Heart left ventricle (tissue), 16 donors: ENCODE measurements around the gene DENND4B. TPM values are rescaled to one million over a fixed set of nuclear protein-coding genes. Genes with fewer than 3 reads are reported as not detected.

ENCODE experiments used
- ATAC-seq, 4 donors: fragments of 200-7000 bp; cut with Tn5 transposase; one replicate each; pipeline ENCODE4 v1.9.1; 2020 to 2022; ENCODE audit warnings: moderate library complexity in 4 of 4, mild to moderate bottlenecking in 3 of 4, moderate number of reproducible peaks in 1 of 4
- DNase-seq, 5 donors: peaks; one replicate each; pipeline ENCODE4 v3.0.0-alpha.2; 2020
- H3K27ac ChIP-seq, 12 donors: fragments of 200-600 bp; sonication (generic) in 4 of 12; one replicate each; pipeline versions ENCODE4 v1.5.0 to v1.8.0; 2016 to 2022; ENCODE audit warnings: mild to moderate bottlenecking in 2 of 12
- H3K27me3 ChIP-seq, 9 donors: fragments of 200-600 bp; sonication (generic) in 2 of 9; one replicate each; pipeline versions ENCODE4 v1.5.1 to v1.8.0; 2016 to 2022; ENCODE audit warnings: mild to moderate bottlenecking in 3 of 9
- H3K36me3 ChIP-seq, 9 donors: fragments of 200-600 bp; sonication (generic) in 2 of 9; one replicate each; pipeline versions ENCODE4 v1.5.0 to v1.8.0; 2018 to 2022; ENCODE audit warnings: mild to moderate bottlenecking in 2 of 9
- H3K4me1 ChIP-seq, 12 donors: fragments of 200-600 bp; sonication (generic) in 4 of 12; one replicate each; pipeline versions ENCODE4 v1.5.0 to v1.8.0; 2016 to 2022; ENCODE audit warnings: mild to moderate bottlenecking in 3 of 12
- H3K4me3 ChIP-seq, 12 donors: fragments of 200-600 bp; sonication (generic) in 4 of 12; one replicate each; pipeline versions ENCODE4 v1.5.0 to v1.8.0; 2017 to 2022; ENCODE audit warnings: mild to moderate bottlenecking in 9 of 12, moderate library complexity in 4 of 12
- H3K9me3 ChIP-seq, 12 donors: fragments of 200-600 bp; sonication (generic) in 4 of 12; one replicate each; pipeline versions ENCODE4 v1.5.0 to v1.8.0; 2016 to 2022; ENCODE audit warnings: mild to moderate bottlenecking in 1 of 12
- POLR2A ChIP-seq, 2 donors: fragments of 450-650 bp; IDR thresholded peaks; one replicate each; pipeline ENCODE4 v1.6.1; 2017; ENCODE audit warnings: antibody characterized with exemption in 2 of 2, mild to moderate bottlenecking in 2 of 2, moderate library complexity in 2 of 2
- WGBS, 4 donors: extraction: QIAGEN DNeasy Blood & Tissue Kit in 2 of 4; methylation state at CpG; one replicate each; pipeline versions ENCODE4 v1.1.5 to v1.1.7; 2013 to 2018; 5-methylcytosine and 5-hydroxymethylcytosine counted together
- intact Hi-C, 10 donors: fragments of 100-400 bp; cut with DNase I; formaldehyde crosslinking; loops; one replicate each; pipeline versions ENCODE4 v1.11.1 to v1.14.2; 2022
- long read RNA-seq, 3 donors: library from polyadenylated mRNA; unstranded; transcript quantifications; one replicate each; pipeline ENCODE4 v2.0.0, GENCODE V29; 2020 to 2021
- polyA plus RNA-seq, 2 donors: library from polyadenylated mRNA; stranded (reverse); fragments of 200-250 nt; gene quantifications; one replicate each; pipeline ENCODE4 v1.2.3, GENCODE V29; 2013
- total RNA-seq, 9 donors: library from RNA; depleted of rRNA in 2 of 9; stranded (reverse); fragments of >200 nt in 2 of 9; fragmentation: NEBNext Ultra II Directional in 3 of 9; extraction: Animal tissue kit (Norgen Biotek cat#: 25700) in 3 of 9; gene quantifications; one replicate each; pipeline versions ENCODE4 v1.1.0 to v1.2.4, GENCODE V29; 2016 to 2023
- TF ChIP-seq, protein P1 (sequence below), 12 donors: fragments of 200-600 bp; sonication (generic) in 4 of 12; IDR thresholded peaks; one replicate each; pipeline versions ENCODE4 v1.5.0 to v1.8.0; 2018 to 2022; ENCODE audit warnings: antibody characterized with exemption in 12 of 12, mild to moderate bottlenecking in 5 of 12
- donor health status: ischemic (EF 13 %, LVEDD 7.1; RV severe dilation, severe dysfunction).
- donor health status: healthy with polysubstance abuse.
- donor health status: DM: no; HTN: yes; CAD: no.
- donor health status: DM: no; HTN: no; CAD: no.
- donor health status: ischemic (EF 25% LVEDD 6.9; RV normal size, moderate dysfunction).
- donor health status: ischemic (EF 25% LVEDD 5.7; RV mildly dilated, moderate dysfunction).
- donor health status: healthy.
- donor health status: DM: yes; HTN: yes; CAD: no.
- donor health status: ischemic (EF 35%, LVEDD 5.7; RV mildly dilated, moderate dysfunction).
- donor health status: nonischemic (EF 11% LVEDD 7.7; RV severe dilation, severe dysfunction).
- donor health status: DM: yes; HTN: yes; CAD: no.
- donor health status: PGD.
- donor health status: ischemic (EF 29% LVEDD 5.4; RV normal size, mild dysfunction).
- donor health status: nonischemic (EF 23%, LVEDD 6.1; RV moderate dilation, normal function).

DENND4B gene, protein sequence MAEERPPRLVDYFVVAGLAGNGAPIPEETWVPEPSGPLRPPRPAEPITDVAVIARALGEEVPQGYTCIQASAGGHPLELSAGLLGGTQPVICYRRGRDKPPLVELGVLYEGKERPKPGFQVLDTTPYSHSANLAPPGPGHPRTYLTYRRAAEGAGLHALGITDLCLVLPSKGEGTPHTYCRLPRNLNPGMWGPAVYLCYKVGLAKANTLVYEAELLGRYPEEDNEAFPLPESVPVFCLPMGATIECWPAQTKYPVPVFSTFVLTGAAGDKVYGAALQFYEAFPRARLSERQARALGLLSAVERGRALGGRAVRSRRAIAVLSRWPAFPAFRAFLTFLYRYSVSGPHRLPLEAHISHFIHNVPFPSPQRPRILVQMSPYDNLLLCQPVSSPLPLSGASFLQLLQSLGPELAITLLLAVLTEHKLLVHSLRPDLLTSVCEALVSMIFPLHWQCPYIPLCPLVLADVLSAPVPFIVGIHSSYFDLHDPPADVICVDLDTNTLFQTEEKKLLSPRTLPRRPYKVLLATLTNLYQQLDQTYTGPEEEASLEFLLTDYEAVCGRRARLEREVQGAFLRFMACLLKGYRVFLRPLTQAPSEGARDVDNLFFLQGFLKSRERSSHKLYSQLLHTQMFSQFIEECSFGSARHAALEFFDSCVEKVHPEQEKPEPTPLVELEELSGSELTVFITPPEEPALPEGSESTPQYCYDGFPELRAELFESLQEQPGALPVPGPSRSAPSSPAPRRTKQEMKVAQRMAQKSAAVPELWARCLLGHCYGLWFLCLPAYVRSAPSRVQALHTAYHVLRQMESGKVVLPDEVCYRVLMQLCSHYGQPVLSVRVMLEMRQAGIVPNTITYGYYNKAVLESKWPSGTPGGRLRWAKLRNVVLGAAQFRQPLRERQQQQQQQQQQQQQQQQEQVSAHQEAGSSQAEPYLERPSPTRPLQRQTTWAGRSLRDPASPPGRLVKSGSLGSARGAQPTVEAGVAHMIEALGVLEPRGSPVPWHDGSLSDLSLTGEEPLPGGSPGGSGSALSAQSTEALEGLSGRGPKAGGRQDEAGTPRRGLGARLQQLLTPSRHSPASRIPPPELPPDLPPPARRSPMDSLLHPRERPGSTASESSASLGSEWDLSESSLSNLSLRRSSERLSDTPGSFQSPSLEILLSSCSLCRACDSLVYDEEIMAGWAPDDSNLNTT (N-terminal part only)
- total RNA-seq (10 to 100 TPM; 30.5 to 60.7 (median 40.8) TPM), polyA plus RNA-seq (10 to 100 TPM; 36.7 to 41.5 TPM)
- long read RNA-seq, donor 1, partial matches to known transcripts, result 27 of 34 reads
- long read RNA-seq, donor 1, other reads (novel, unspliced or antisense), result 7 of 34 reads
- long read RNA-seq, donor 2, partial matches to known transcripts, result 55 of 62 reads
- long read RNA-seq, donor 2, other reads (novel, unspliced or antisense), result 7 of 62 reads
- long read RNA-seq, donor 3, partial matches to known transcripts, result 26 of 32 reads
- long read RNA-seq, donor 3, other reads (novel, unspliced or antisense), result 6 of 32 reads

DNA sequence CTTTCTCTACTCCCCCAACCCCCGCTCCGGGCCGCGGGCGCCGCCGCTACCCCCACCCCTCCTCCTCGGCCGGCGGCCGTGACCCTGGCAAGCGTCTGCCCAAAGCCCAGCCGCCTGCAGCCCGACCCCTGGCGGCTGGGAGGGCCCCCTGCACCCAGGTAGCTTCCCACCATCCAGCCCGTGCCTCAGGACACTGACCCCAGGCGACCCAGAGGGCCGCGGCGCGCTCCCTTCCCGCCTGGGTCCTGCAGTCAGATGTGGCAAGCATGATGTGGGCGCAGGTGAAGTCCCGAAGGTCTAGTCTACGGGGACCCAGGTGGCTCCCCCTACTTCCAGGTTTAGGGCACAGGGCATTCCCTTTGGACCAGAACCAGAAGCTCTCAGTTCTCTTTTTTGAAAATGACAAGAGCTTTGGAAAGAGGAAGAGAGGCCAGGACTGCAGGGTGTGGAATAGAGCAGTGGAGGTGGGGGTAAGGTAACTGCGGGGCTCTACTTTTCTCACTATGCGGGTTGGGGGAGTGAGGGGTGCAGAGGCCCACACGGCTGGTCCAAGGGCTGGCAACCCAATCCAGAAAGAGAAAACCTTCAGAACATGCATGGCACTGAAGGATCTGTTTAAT, at the start of gene DENND4B:
Gene DENND4B, minus strand, starts transcription at position 97 of the 620 bp plus-strand sequence. CDS start 2,344 bp downstream, outside the sequence.
- 9 to 13% (median 9%) methylated on average over 21 to 28 of the region's 28 CpGs for WGBS, 4 donors
- intact Hi-C loops, result loop anchor here in 9 of 10 donors (1.0 to 10.0 kb wide), 10 partner anchors 12 to 269 kb away; partner anchors contain the start of genes GATAD2B (in 2 of the 9), CRTC2 (in 1 of the 9), JTB (in 1 of the 9) and NPR1 (in 1 of the 9)
- peaks cover 0 to 43% (median 29%) of the 10 kb centered on the region in 12 donors for H3K4me1 ChIP-seq
- DNase-seq (peak; percentile 85 to 94 (median 87)), ATAC-seq (peak; percentile 53 to 81 (median 77))
- H3K4me3 ChIP-seq, result peak within 1 kb of the TSS; percentile 67 to 100 (median 92)
- TF ChIP-seq POLR2A (IDR thresholded peaks at IDR 0.05), result no peak
- TF ChIP-seq, protein P1, sequence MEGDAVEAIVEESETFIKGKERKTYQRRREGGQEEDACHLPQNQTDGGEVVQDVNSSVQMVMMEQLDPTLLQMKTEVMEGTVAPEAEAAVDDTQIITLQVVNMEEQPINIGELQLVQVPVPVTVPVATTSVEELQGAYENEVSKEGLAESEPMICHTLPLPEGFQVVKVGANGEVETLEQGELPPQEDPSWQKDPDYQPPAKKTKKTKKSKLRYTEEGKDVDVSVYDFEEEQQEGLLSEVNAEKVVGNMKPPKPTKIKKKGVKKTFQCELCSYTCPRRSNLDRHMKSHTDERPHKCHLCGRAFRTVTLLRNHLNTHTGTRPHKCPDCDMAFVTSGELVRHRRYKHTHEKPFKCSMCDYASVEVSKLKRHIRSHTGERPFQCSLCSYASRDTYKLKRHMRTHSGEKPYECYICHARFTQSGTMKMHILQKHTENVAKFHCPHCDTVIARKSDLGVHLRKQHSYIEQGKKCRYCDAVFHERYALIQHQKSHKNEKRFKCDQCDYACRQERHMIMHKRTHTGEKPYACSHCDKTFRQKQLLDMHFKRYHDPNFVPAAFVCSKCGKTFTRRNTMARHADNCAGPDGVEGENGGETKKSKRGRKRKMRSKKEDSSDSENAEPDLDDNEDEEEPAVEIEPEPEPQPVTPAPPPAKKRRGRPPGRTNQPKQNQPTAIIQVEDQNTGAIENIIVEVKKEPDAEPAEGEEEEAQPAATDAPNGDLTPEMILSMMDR (IDR thresholded peaks at IDR 0.05), result peak; percentile 82 to 99 (median 95)
- peak within 1 kb of the TSS; percentile 97 to 100 (median 100) for H3K27ac ChIP-seq
- H3K36me3 ChIP-seq, result peaks cover 0 to 70% (median 60%) of the 10 kb centered on the region in 9 donors
- no peaks in the 10 kb centered on the region for H3K27me3 ChIP-seq
- no peaks in the 10 kb centered on the region for H3K9me3 ChIP-seq

DNA sequence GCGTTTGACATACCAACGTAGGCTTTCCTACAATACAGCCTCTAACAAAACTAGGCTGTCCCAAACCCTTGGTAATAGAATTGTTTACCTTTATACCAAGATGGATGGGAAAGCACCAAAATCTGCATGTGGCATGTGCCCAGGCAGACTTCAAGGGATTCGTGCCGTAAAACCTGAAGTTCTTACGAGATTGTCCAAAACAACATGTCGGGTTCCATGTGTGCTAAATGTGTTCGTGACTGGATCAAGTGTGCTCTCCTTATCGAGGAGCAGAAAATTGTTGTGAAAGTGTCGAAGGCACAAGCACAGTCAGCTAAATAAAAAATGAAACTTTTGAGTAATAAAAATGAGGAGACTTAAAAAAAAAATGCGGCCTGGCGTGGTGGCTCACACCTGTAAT, 49.1 kb upstream of the DENND4B start:
- WGBS, 4 donors, result 91 to 97% (median 95%) methylated on average over 11 of the region's 11 CpGs
- no peak overlapping the region for H3K4me3 ChIP-seq

DNA sequence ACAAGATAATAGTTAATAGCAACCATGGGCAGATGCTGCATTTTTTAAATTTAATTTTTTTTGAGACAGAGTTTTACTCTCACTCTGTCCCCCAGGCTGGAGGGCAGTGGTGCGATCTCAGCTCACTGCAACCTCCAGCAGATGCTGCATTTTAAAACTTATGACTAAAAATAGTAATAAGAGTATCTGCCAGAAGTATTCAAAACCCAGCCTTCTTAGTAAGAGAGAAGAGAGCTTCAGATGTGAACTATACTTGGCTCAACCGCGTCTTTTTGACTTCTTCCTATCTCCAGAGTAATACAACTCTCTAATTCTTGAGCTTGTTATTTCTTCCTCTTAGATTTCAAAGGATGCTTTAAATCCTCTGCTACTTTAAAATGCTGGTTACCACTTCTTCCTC, 48.7 kb upstream of the DENND4B start:
- intact Hi-C loops, result loop anchor here in 3 of 10 donors (10.0 kb wide), 3 partner anchors 190 to 480 kb away; partner anchors contain the start of gene HAX1 (in 1 of the 3)
- ATAC-seq, result no peak
- Histone ChIP-seq H3K27ac (no peak overlapping the region), H3K4me3 (no peak overlapping the region), H3K27me3 (no peaks in the 10 kb centered on the region), H3K36me3 (peaks cover 0 to 49% (median 39%) of the 10 kb centered on the region in 9 donors), H3K4me1 (peaks cover 5 to 32% (median 20%) of the 10 kb centered on the region in 12 donors), H3K9me3 (no peaks in the 10 kb centered on the region)
- TF ChIP-seq, protein P1 (IDR thresholded peaks at IDR 0.05), result no peak
- TF ChIP-seq POLR2A (IDR thresholded peaks at IDR 0.05), result no peak
- 75 to 87% (median 81%) methylated on average over 3 of the region's 3 CpGs for WGBS, 4 donors
- DNase-seq, result no peak

More for the DNA sequence above, 49.1 kb upstream of the DENND4B start:
- intact Hi-C loops, result loop anchor here in 3 of 10 donors (10.0 kb wide), 3 partner anchors 189 to 481 kb away; partner anchors contain the start of gene HAX1 (in 1 of the 3)
- no peak for ATAC-seq
- DNase-seq, result no peak
- Histone ChIP-seq H3K36me3 (peaks cover 0 to 49% (median 39%) of the 10 kb centered on the region in 9 donors), H3K9me3 (no peaks in the 10 kb centered on the region), H3K4me1 (peaks cover 5 to 30% (median 20%) of the 10 kb centered on the region in 12 donors), H3K27me3 (no peaks in the 10 kb centered on the region), H3K27ac (no peak overlapping the region)
- TF ChIP-seq, protein P1 (IDR thresholded peaks at IDR 0.05), result no peak
- no peak for TF ChIP-seq POLR2A (IDR thresholded peaks at IDR 0.05)
